NCI-H446 (cell line): ENCODE measurements around the gene YWHAH.

Experiments used
- DNase-seq, 2 experiments: peaks; one replicate each; lab custom pipeline; 2025; lab: John Stamatoyannopoulos, UW

Gene YWHAH

DNA sequence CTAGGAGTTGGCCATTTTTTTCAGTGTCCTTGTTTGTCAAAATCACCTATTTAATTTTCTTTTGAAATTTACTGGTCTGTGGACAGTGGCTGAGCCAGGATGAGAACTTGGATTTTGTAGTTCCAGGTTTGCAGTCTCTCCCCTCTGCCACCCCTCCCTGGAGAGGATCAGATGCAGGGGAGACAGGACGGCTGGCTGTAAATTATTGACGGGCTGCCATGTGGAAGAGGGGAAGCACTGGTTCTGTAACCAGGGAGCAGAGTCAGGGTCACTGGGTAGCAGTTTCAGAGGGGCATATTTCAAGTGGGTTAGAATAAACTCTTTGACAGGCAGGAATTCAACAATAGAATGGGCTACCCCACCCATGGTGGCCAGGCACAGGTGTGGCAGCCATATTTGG, 20.6 kb upstream of the YWHAH start:
- DNase-seq: no peak

GRCh38 chr22:31925056-31925455, 19.3 kb upstream of the YWHAH start:
- DNase-seq: no peak

- DNase-seq: no peak
These were observed 18.3 kb upstream of the YWHAH start for GRCh38 chr22:31926024-31926423.

- no peak for DNase-seq
These were observed 17.4 kb upstream of the YWHAH start for GRCh38 chr22:31926969-31927368.

DNA sequence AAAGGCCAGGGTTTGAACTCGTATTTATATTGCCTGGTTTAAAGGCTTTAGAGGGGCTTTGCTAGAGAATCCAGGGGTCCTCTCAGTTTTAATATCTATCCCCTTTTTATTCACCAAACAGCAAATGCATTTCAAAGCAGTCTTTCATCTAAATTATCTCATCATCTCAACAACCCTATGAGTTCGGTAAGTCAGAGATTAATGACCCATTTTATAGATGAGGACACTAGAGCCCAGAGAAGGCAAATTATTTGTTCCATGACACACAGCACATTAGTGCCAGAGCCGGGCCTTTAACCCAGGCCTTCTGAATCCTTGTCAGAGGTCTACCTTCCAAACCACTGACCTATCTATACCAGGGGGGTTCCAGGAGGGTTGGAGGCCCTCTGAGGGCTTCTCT, 16.8 kb upstream of the YWHAH start:
- DNase-seq: no peak

- DNase-seq: no peak
These were observed 15.0 kb upstream of the YWHAH start for GRCh38 chr22:31929167-31929930.

- no peak for DNase-seq
These were observed 11.5 kb upstream of the YWHAH start for GRCh38 chr22:31932863-31933262.

- no peak for DNase-seq
These were observed 10.9 kb upstream of the YWHAH start for GRCh38 chr22:31933406-31933805.

- no peak for DNase-seq
These were observed 10.4 kb upstream of the YWHAH start for GRCh38 chr22:31933816-31934482.

DNA sequence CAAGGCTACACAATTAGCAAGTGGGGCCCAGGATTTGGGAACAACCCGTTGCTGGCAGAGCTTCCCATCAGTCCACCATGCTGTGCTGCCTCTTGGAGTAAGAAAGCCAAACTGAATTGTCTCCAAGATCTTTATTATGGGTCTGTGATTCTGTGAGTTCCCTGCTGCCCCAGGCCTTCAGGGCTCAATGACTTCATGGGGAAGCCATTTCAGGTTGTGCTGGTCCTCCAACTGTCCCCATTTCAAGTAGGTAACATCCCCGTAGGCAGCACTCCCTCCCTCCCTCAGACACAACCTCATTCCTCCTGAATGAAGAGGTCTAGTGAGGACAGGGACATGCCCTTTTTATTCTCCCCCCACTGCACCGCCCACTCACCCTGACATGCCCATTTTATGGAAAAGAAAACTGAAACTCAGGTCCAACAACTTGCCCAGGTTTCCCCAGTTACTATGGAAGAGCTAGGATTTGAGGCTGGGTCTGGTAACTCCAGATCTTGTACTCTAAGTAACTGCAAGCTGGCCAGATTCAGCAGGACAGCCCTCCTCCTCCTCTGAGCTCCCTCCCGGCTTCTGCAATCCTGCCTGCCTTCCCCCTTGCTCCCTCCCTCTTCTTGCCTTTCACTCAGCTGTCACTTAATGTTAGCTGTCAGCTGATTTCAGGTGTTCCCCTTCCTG, 8.2 kb upstream of the YWHAH start:
- no peak for DNase-seq

- no peak for DNase-seq
These were observed 7.0 kb upstream of the YWHAH start for GRCh38 chr22:31937341-31937740.

GRCh38 chr22:31938296-31938695, 6.0 kb upstream of the YWHAH start:
- DNase-seq: no peak

DNA sequence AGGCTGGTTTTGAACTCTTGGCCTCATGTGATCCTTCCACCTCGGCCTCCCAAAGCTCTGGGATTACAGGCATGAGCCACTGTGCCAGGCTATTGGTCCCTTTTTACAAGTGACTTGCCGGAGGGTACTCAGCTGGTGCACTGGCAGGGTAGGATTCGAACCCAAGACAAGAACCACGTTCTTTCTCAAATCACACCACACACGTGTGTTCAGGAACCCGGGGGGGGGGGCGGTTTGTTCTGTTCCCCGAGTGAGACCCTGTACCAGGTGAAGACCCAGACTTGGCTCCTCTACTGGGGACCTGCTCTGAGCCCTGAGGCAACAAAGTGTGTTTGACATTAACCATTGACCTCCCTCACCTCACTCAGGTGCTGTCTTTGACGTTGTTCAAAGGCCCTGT, 3.8 kb upstream of the YWHAH start:
- DNase-seq: no peak

DNA sequence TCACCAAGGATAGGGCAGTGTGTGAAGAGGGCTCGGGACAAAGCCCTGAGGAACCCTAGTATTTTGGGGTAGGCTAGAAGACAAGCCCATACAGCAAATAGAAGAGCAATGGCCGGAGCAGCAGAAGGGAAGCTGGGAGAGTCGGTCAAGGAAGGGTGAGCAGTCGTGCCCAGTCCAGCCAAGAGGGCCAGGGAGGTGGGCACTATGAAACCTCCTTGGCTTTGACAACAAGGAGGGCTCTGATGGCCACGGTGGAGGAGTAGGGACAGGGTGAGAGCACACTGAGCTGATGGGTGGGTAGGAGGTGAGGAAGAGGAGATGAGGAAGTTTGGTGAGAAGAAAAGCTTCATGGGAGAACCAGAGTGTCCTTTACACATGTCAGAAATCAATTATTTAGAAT, 2.2 kb upstream of the YWHAH start:
- no peak for DNase-seq

DNA sequence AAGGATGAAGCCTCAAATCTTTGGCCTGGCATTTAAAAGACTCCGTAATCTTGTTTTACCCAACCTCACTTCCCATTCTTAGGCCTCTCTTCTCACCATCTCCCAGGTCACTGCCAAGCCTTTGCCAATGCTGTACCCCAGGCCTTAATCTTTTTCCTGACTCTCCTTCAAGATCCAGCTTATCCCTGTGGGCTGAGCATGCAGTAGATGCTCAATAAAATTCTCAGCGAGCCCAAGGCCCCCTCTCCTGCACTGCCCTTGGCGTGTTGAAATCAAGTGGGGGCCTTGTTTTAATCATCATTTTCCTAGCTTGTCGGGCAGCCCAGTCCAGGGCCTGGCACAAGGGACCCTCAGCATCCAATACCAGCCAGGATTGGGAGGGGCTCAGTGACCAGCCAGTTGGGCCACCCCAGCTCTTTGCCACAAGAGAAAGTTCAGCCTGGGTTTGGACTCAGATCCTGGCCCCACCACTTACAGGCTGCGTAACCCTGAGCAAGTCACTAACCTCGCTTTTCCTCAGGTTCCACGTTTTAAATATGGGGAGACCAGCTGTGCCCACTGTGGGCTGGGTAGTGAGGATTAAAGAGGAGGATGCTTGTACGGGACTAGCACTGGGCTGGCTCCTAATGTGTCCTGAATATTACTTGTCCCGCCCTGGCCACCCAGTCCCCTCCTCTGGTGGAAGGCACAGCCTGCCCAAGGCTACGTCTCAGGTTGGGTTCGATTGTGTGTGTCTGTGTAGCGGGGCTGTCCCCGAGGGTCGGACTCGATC, 943 bp upstream of the YWHAH start:
- DNase-seq: no peak

DNA sequence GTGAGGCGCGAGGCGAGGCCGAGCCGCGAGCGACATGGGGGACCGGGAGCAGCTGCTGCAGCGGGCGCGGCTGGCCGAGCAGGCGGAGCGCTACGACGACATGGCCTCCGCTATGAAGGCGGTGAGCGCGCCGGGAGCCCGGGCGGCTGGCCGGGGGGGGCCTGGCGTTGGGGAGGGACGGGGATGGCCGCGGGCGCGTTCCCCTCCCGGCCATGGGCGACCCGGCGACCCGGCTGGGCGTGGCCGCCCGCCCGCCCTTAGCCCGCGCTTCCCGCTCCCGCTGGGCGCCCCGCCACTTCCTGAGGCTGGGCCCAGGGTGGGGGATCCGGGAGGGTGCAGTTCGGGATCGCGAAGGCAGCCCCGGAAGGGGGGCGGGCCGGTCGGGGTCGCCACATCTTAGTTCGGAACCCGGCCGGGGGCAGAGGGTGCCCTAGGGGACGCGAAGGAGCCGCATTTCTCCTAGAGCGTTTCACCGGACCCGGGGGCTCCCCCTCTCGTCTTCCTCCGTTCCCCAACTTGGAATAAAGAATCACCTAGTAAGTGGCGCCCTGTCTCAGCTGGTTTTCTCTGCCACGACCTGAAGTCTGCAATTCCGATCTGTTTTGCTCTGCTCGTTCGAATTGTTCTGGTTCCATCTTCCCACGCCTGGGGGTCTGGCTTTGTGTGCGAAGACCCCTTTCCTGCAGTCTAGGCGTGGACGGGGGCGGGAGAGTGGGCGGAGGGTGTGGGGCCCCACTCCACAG, 536 bp downstream of the YWHAH start:
- DNase-seq: peak in 1 of 2 experiments; percentile 47

DNA sequence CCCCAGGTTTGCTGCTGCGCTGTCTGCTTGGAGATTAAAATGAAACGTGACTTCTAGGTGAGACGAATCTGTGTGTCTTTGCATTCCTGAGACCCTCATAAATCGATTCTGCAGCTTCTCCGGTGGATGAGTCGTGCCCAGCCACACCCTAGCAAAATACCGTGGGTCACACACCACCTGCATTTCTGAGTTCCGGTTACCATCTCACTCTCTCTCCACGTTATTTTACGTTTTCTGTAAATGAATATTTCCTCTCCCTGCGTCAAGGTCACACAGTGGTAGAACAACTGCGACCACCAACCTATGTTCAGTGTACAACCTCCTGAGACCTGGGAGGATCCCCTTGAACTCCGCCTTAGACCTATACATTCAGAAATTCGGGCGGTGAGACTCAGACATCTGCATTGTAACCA, 1.1 kb downstream of the YWHAH start:
- DNase-seq: no peak

- no peak for DNase-seq
These were observed 1.8 kb downstream of the YWHAH start for GRCh38 chr22:31945971-31946680.

GRCh38 chr22:31947296-31947695, 3.0 kb downstream of the YWHAH start:
- no peak for DNase-seq

DNA sequence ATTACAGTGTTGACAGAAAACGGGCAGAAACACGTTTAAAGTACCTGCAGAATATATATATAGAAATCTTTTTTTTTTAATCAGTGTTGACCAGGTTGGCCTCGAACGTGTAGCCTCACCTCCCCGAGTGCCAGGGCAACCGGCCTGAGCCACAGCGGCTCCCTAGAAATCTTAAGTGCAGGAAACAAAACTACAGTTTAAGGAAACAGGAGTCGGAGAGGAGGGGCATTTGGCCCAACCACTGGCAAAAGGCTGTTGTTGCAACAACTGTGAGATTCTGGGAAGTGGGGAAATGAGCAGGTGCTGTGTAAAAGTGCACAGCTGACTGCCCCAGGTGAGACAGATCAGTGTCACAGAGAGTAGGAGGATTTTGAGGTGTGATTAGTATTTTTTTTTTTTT, 3.7 kb downstream of the YWHAH start:
- DNase-seq: no peak

GRCh38 chr22:31950226-31950625, 5.9 kb downstream of the YWHAH start:
- peak in 1 of 2 experiments; percentile 75 for DNase-seq
